WTC11 (cell line): ENCODE data around the gene UBE2G1.

ENCODE experiments used
- ATF6 ChIP-seq: sonication (generic); formaldehyde crosslinking; IDR thresholded peaks from 2 replicates; pipeline ENCODE4 v1.8.1; 2023; ENCODE audit warnings: mild to moderate bottlenecking, missing genetic modification reagents
- CREB1 ChIP-seq: sonication (generic); formaldehyde crosslinking; IDR thresholded peaks from 2 replicates; pipeline ENCODE4 v1.8.0; 2023; ENCODE audit warnings: mild to moderate bottlenecking, missing genetic modification reagents
- CTCF ChIP-seq: fragments of 200-600 bp; IDR thresholded peaks from 2 replicates; pipeline ENCODE4 v1.8.0; 2022; ENCODE audit warnings: antibody characterized with exemption
- FOXK1 ChIP-seq: sonication (generic); formaldehyde crosslinking; IDR thresholded peaks from 2 replicates; pipeline ENCODE4 v1.8.0; 2022; ENCODE audit warnings: mild to moderate bottlenecking, moderate library complexity, missing genetic modification reagents
- MAX ChIP-seq: sonication (generic); formaldehyde crosslinking; IDR thresholded peaks from 2 replicates; pipeline ENCODE4 v1.8.0; 2022; ENCODE audit warnings: mild to moderate bottlenecking, missing genetic modification reagents
- NR1H2 ChIP-seq: sonication (generic); formaldehyde crosslinking; IDR thresholded peaks from 2 replicates; pipeline ENCODE4 v1.9.0; 2021; ENCODE audit warnings: mild to moderate bottlenecking, moderate library complexity, missing genetic modification reagents
- ZNF138 ChIP-seq: sonication (generic); formaldehyde crosslinking; conservative IDR thresholded peaks from 2 replicates; pipeline ENCODE4 v1.8.1; 2022; ENCODE audit warnings: mild to moderate bottlenecking, moderate library complexity, missing genetic modification reagents

GRCh38 chr17:4369557-4370230 is 3.2 kb upstream of the UBE2G1 start:
- TF ChIP-seq FOXK1 (CRISPR knock-in tag) (no peak), CTCF (no peak), CREB1 (CRISPR knock-in tag) (no peak), ZNF138 (no peak), MAX (CRISPR knock-in tag) (no peak), NR1H2 (CRISPR knock-in tag) (no peak), ATF6 (no peak)
